GM19328 (cell line): Measurements from ENCODE around the gene CCM2L.
"Not testable (repeated sequence)": the region's sequence is repeated elsewhere in the genome, so short reads cannot be mapped to it uniquely, and the experiment has no call there.

Experiments
- ATAC-seq: cut with Tn5 transposase; IDR thresholded peaks from one replicate; pipeline ENCODE4 v1.9.1; 2021; ENCODE audit warnings: mild to moderate bottlenecking, moderate library complexity; ENCODE audit not compliant: unreplicated experiment

The CCM2L gene

GRCh38 chr20:32028647-32029372, 18.6 kb downstream of the CCM2L start:
- no peak for ATAC-seq

- ATAC-seq = no peak
These were observed 19.3 kb downstream of the CCM2L start for GRCh38 chr20:32029561-32029960.

GRCh38 chr20:32031007-32031958, 21.0 kb downstream of the CCM2L start:
- no peak for ATAC-seq

GRCh38 chr20:32033316-32033715, 23.1 kb downstream of the CCM2L start:
- no peak for ATAC-seq

GRCh38 chr20:32033721-32034120, 23.5 kb downstream of the CCM2L start:
- ATAC-seq = not testable (repeated sequence)

GRCh38 chr20:32034581-32035425, 24.6 kb downstream of the CCM2L start:
- ATAC-seq = no peak

GRCh38 chr20:32035426-32035779, 25.2 kb downstream of the CCM2L start:
- ATAC-seq = no peak

GRCh38 chr20:32036252-32036651, 26.0 kb downstream of the CCM2L start:
- ATAC-seq = no peak

GRCh38 chr20:32036716-32037485, 26.7 kb downstream of the CCM2L start:
- ATAC-seq = no peak

GRCh38 chr20:32037929-32038328, 27.7 kb downstream of the CCM2L start:
- ATAC-seq = no peak

GRCh38 chr20:32040142-32040953, 30.1 kb downstream of the CCM2L start:
- no peak for ATAC-seq

- no peak for ATAC-seq
These were observed 35.8 kb downstream of the CCM2L start for GRCh38 chr20:32045999-32046398.

- ATAC-seq = no peak
These were observed 40.1 kb downstream of the CCM2L start for GRCh38 chr20:32050324-32050841.

GRCh38 chr20:32050851-32051556, 40.8 kb downstream of the CCM2L start:
- ATAC-seq = no peak

GRCh38 chr20:32051720-32052089, 41.5 kb downstream of the CCM2L start:
- ATAC-seq = no peak

GRCh38 chr20:32052090-32052777, 42.0 kb downstream of the CCM2L start, which contains the start of gene HCK:
Gene HCK, plus strand, starts transcription at chr20:32052242.
- no peak for ATAC-seq

- ATAC-seq = no peak
These were observed 42.6 kb downstream of the CCM2L start for GRCh38 chr20:32052778-32053362.

GRCh38 chr20:32053648-32054047, 43.4 kb downstream of the CCM2L start:
- no peak for ATAC-seq
